Body of pancreas (tissue), 4 donors: ENCODE data around the gene ULBP1.

ENCODE experiments used
- CTCF ChIP-seq, 7 experiments: fragments of 450-650 bp in 4 of 7; fragments of 200-600 bp in 3 of 7; sonication (generic) in 3 of 7; IDR thresholded peaks; one replicate each; pipeline ENCODE4 v1.5.1; 2016 to 2019; ENCODE audit warnings: antibody characterized with exemption in 7 of 7
- POLR2A ChIP-seq, 3 donors: fragments of 450-650 bp; IDR thresholded peaks; one replicate each; pipeline ENCODE4 v1.6.1; 2016; ENCODE audit warnings: antibody characterized with exemption in 3 of 3, mild to moderate bottlenecking in 2 of 3

- no peak for TF ChIP-seq POLR2A (IDR thresholded peaks at IDR 0.05)
- no peak for TF ChIP-seq CTCF (IDR thresholded peaks at IDR 0.05)
Measured at GRCh38 chr6:149940672-149940982, 23.1 kb upstream of the ULBP1 start.
